Subcutaneous adipose tissue (tissue), 4 donors: ENCODE data around the gene SNRNP48. TPM values are rescaled to one million over a fixed set of nuclear protein-coding genes. Genes with fewer than 3 reads are reported as not detected.

Experiments used
- CTCF ChIP-seq: fragments of 450-650 bp; IDR thresholded peaks from one replicate; pipeline ENCODE4 v1.5.1; 2016; ENCODE audit warnings: low read depth, mild to moderate bottlenecking, control low read depth, antibody characterized with exemption, moderate library complexity
- total RNA-seq, 4 donors: library from RNA; depleted of rRNA; stranded (reverse); fragments of >200 nt; gene quantifications; one replicate each; pipeline ENCODE4 v1.1.0, GENCODE V29; 2016

SNRNP48 gene
- total RNA-seq, 4 donors from 2014 or later = 13.8 to 20.6 (median 14.8) TPM

- TF ChIP-seq CTCF = no peak
These were observed 17.6 kb upstream of the SNRNP48 start for GRCh38 chr6:7572213-7572943.

DNA sequence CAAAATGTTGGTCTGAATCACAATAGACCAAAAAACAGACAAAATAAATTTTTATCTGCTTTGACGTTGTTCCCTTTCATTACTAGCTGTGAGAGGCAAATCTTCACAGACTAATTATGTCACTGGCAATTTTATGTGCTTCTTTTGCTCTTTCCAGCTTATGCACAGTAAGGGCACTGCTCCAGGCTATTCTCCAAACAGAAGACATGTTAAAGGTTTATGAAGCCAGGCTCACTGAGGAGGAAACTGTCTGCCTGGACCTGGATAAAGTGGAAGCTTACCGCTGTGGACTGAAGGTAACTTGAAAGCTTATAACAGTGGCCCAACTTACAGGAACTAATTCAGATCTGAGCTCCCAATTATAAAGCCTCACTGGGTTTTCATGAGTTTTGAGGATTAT lies 15.5 kb upstream of the SNRNP48 start:
- TF ChIP-seq CTCF = no peak

DNA sequence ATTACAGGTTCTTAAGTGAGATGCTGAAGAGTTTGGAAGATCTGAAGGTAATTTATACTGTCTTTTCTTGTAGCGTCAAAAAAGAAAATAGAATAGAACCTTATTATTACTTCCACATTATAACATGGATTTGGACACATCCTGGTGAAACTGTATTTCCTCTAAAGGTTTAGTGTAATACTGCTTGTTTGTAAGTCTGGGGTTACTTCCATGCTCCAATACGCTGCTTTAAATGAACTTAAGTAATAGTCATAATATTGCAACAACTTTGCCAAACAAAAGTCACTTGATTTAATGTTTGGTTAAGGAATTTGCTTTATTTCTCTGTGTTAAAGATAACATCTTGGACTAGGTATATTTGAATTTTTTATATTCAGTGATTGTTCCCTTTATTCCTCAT lies 11.5 kb upstream of the SNRNP48 start:
- TF ChIP-seq CTCF = no peak

DNA sequence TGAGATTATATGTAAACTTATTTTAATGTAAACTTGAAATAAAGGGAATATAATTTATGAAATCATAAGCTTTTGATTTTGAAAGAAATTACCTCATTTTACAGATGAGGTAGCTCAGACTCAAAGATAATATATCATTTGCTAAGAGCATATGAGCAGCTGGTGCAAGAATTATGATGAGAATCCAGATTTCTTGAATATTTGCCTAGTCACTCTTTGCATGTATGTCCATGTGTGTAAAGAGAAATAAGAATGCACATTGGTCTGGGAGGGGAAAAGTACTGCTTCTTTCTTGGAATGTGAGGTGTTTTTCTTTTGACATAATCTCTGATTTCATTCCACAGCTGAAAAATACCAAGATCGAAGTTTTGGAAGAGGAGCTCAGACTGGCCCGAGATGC lies 11.1 kb upstream of the SNRNP48 start:
- no peak for TF ChIP-seq CTCF

GRCh38 chr6:7579851-7580250 lies 10.1 kb upstream of the SNRNP48 start:
- no peak for TF ChIP-seq CTCF

GRCh38 chr6:7580537-7580926 lies 9.5 kb upstream of the SNRNP48 start:
- no peak for TF ChIP-seq CTCF

DNA sequence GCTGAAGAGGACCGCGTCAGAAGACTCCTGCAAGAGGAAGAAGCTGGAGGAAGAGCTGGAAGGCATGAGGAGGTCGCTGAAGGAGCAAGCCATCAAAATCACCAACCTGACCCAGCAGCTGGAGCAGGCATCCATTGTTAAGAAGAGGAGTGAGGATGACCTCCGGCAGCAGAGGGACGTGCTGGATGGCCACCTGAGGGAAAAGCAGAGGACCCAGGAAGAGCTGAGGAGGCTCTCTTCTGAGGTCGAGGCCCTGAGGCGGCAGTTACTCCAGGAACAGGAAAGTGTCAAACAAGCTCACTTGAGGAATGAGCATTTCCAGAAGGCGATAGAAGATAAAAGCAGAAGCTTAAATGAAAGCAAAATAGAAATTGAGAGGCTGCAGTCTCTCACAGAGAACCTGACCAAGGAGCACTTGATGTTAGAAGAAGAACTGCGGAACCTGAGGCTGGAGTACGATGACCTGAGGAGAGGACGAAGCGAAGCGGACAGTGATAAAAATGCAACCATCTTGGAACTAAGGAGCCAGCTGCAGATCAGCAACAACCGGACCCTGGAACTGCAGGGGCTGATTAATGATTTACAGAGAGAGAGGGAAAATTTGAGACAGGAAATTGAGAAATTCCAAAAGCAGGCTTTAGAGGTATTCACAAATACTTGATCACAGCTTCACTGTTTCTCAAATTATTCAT lies 8.9 kb upstream of the SNRNP48 start:
- TF ChIP-seq CTCF = no peak
